Bronchial epithelial cell (primary cell): ENCODE results near the gene BLNK. TPM values are rescaled to one million over a fixed set of nuclear protein-coding genes. Genes with fewer than 3 reads are reported as not detected.
A peak's percentile ranks its signal among the peaks of the same experiment; 100 is the strongest.
"Not testable (repeated sequence)": the region's sequence is repeated elsewhere in the genome, so short reads cannot be mapped to it uniquely, and the experiment has no call there.

ENCODE experiments used
- DNase-seq: peaks from one replicate; pipeline ENCODE4 v3.0.0-alpha.2; 2010; ENCODE audit warnings: low read depth
- FAIRE-seq: peaks from 2 replicates; lab custom pipeline; 2011; peaks lifted over from hg19 to GRCh38; lab: Jason Lieb, UNC
- H3K27me3 ChIP-seq: 2 replicates; pipeline ENCODE4 v1.5.1; 2011; ENCODE audit warnings: low read length; ENCODE audit not compliant: control insufficient read depth, insufficient read depth
- H3K36me3 ChIP-seq: 2 replicates; pipeline ENCODE4 v1.5.1; 2011; ENCODE audit warnings: low read length; ENCODE audit not compliant: control insufficient read depth, insufficient read depth
- H3K4me3 ChIP-seq: 2 replicates; pipeline ENCODE4 v1.5.1; 2011; ENCODE audit warnings: mild to moderate bottlenecking, low read depth, low read length, control low read depth
- CTCF ChIP-seq: IDR thresholded peaks from 2 replicates; pipeline ENCODE4 v1.5.1; 2011; ENCODE audit warnings: mild to moderate bottlenecking, moderate library complexity, low read length, control low read depth, inconsistent platforms; ENCODE audit not compliant: insufficient read depth, severe bottlenecking
- total RNA-seq: library from RNA; depleted of rRNA; stranded (reverse); fragments of >200 nt; gene quantifications from 2 replicates; pipeline ENCODE4 v1.2.1, GENCODE V29; 2014

The BLNK gene
- total RNA-seq, 1 donor from 2014 or later, result 2.6 TPM

- FAIRE-seq, result no peak
- TF ChIP-seq CTCF, result no peak
- no peak overlapping the region for H3K4me3 ChIP-seq
- peaks cover 1% of the 10 kb centered on the region for H3K36me3 ChIP-seq
- no peak for DNase-seq
- no peaks in the 10 kb centered on the region for H3K27me3 ChIP-seq
Observed at GRCh38 chr10:96208271-96208670, 63.1 kb downstream of the BLNK start.

GRCh38 chr10:96205580-96205979 lies 65.8 kb downstream of the BLNK start:
- H3K36me3 ChIP-seq, result peaks cover 4% of the 10 kb centered on the region
- DNase-seq (no peak), FAIRE-seq (peak; percentile 13)
- TF ChIP-seq CTCF, result no peak
- H3K27me3 ChIP-seq, result no peaks in the 10 kb centered on the region
- H3K4me3 ChIP-seq, result no peak overlapping the region

- Histone ChIP-seq H3K36me3 (peaks cover 4% of the 10 kb centered on the region), H3K27me3 (no peaks in the 10 kb centered on the region), H3K4me3 (no peak overlapping the region)
- FAIRE-seq, result no peak
- TF ChIP-seq CTCF, result no peak
- no peak for DNase-seq
Observed at GRCh38 chr10:96201525-96201924, 69.8 kb downstream of the BLNK start.

- not testable (repeated sequence) for H3K36me3 ChIP-seq, H3K27me3 ChIP-seq, H3K4me3 ChIP-seq, FAIRE-seq, DNase-seq
Observed at GRCh38 chr10:96189505-96189904, 81.9 kb downstream of the BLNK start.

- no peaks in the 10 kb centered on the region for H3K27me3 ChIP-seq
- H3K4me3 ChIP-seq, result no peak overlapping the region
- TF ChIP-seq CTCF, result no peak
- no peaks in the 10 kb centered on the region for H3K36me3 ChIP-seq
- DNase-seq (no peak), FAIRE-seq (no peak)
Observed at GRCh38 chr10:96188916-96189315, 82.5 kb downstream of the BLNK start.

- DNase-seq, result no peak
- FAIRE-seq, result no peak
- Histone ChIP-seq H3K36me3 (no peaks in the 10 kb centered on the region), H3K4me3 (no peak overlapping the region), H3K27me3 (no peaks in the 10 kb centered on the region)
- TF ChIP-seq CTCF, result no peak
Observed at GRCh38 chr10:96188421-96188820, 82.9 kb downstream of the BLNK start.
